A549 (cell line): ENCODE data around the gene SZT2. TPM values are rescaled to one million over a fixed set of nuclear protein-coding genes. Genes with fewer than 3 reads are reported as not detected.

Experiments used
- ATAC-seq, 2 experiments: fragments of 200-7000 bp in 1 of 2; fragments of >200 bp in 1 of 2; cut with Nextera tagmentation in 1 of 2; cut with Tn5 transposase in 1 of 2; 3 replicates each; pipeline versions ENCODE4 v1.8.0 to v1.9.1; 2018 to 2020; ENCODE audit warnings: mild to moderate bottlenecking in 1 of 2, moderate library complexity in 1 of 2
- CTCF ChIA-PET: fragments of 300-600 bp; sonication (Branson Sonifier 250); formaldehyde crosslinking; extraction: SDS; loops from one replicate; lab custom pipeline; 2021; ENCODE audit warnings: antibody characterized with exemption, inconsistent platforms; lab: Yijun Ruan, JAX
- POLR2A ChIA-PET: fragments of 350-600 bp; formaldehyde crosslinking; extraction: SDS; loops from one replicate; lab custom pipeline; 2021; ENCODE audit warnings: antibody characterized with exemption, inconsistent platforms; lab: Yijun Ruan, JAX
- DNase-seq, 2 experiments: peaks; one replicate each; pipeline versions ENCODE4 v3.0.0 to v3.0.0-alpha.2; 2011 to 2016; ENCODE audit warnings: low read depth in 1 of 2, low spot score in 1 of 2
- FAIRE-seq: peaks from 2 replicates; lab custom pipeline; 2011; peaks lifted over from hg19 to GRCh38; lab: Jason Lieb, UNC
- H3K27ac ChIP-seq, 2 experiments: fragments of >200 bp; sonication (Bioruptor Twin); formaldehyde crosslinking; 3 replicates each; pipeline ENCODE4 v1.5.1; 2016 to 2017
- H3K4me1 ChIP-seq: fragments of >200 bp; sonication (Bioruptor Twin); formaldehyde crosslinking; 3 replicates; pipeline ENCODE4 v1.6.1; 2016
- H3K4me2 ChIP-seq: fragments of >200 bp; sonication (Bioruptor Twin); formaldehyde crosslinking; 3 replicates; pipeline ENCODE4 v1.6.1; 2016
- H3K4me3 ChIP-seq: fragments of >200 bp; sonication (Bioruptor Twin); formaldehyde crosslinking; 3 replicates; pipeline ENCODE4 v1.5.1; 2016
- H3K9me3 ChIP-seq: fragments of >200 bp; sonication (Bioruptor Twin); formaldehyde crosslinking; 3 replicates; pipeline ENCODE4 v1.6.1; 2016
- BHLHE40 ChIP-seq: IDR thresholded peaks from 2 replicates; pipeline ENCODE4 v1.6.1; 2012; ENCODE audit warnings: low read depth, low read length, inconsistent platforms
- CBX2 ChIP-seq: fragments of 200-600 bp; sonication (generic); IDR thresholded peaks from 2 replicates; pipeline ENCODE4 v1.6.1; 2016; ENCODE audit warnings: low read depth, mild to moderate bottlenecking, borderline replicate concordance
- CEBPB ChIP-seq, 2 experiments: fragments of >200 bp in 1 of 2; sonication (Bioruptor Twin) in 1 of 2; formaldehyde crosslinking in 1 of 2; IDR thresholded peaks; 2 replicates each; pipeline ENCODE4 v1.6.1; 2012 to 2016
- CHD4 ChIP-seq: fragments of 200-600 bp; sonication (generic); IDR thresholded peaks from 2 replicates; pipeline ENCODE4 v1.6.1; 2016; ENCODE audit warnings: antibody characterized with exemption, mild to moderate bottlenecking, borderline replicate concordance
- EHMT2 ChIP-seq: fragments of 200-600 bp; sonication (generic); IDR thresholded peaks from 2 replicates; pipeline ENCODE4 v1.6.1; 2016; ENCODE audit warnings: antibody characterized with exemption, low read depth, mild to moderate bottlenecking, moderate library complexity
- EP300 ChIP-seq, 2 experiments: fragments of >200 bp; sonication (Bioruptor Twin); formaldehyde crosslinking; IDR thresholded peaks; 2 replicates in 1 of 2; 3 replicates in 1 of 2; pipeline ENCODE4 v1.6.1; 2016 to 2017
- FOSB ChIP-seq: fragments of 250-450 bp; sonication (Bioruptor Pico); IDR thresholded peaks from 2 replicates; pipeline ENCODE4 v1.5.0; 2020; ENCODE audit warnings: mild to moderate bottlenecking, moderate library complexity
- FOSL2 ChIP-seq, 2 experiments: fragments of 450-650 bp in 1 of 2; fragments of >200 bp in 1 of 2; sonication (Bioruptor Twin) in 1 of 2; formaldehyde crosslinking; IDR thresholded peaks; 2 replicates each; pipeline versions ENCODE4 v1.5.0 to v1.6.1; 2016 to 2020; ENCODE audit warnings: mild to moderate bottlenecking in 1 of 2, moderate library complexity in 1 of 2
- HEYL ChIP-seq: fragments of 250-450 bp; sonication (Bioruptor Pico); IDR thresholded peaks from 2 replicates; pipeline ENCODE4 v1.8.0; 2021; ENCODE audit warnings: mild to moderate bottlenecking, moderate library complexity
- HOXA7 ChIP-seq: fragments of 250-450 bp; sonication (Bioruptor Pico); IDR thresholded peaks from 2 replicates; pipeline ENCODE4 v1.5.0; 2020; ENCODE audit warnings: mild to moderate bottlenecking, moderate library complexity
- HOXB13 ChIP-seq: fragments of 250-450 bp; sonication (Bioruptor Pico); IDR thresholded peaks from 2 replicates; pipeline ENCODE4 v1.5.0; 2020; ENCODE audit warnings: low read depth, mild to moderate bottlenecking, moderate library complexity
- HOXB5 ChIP-seq: fragments of 250-450 bp; sonication (Bioruptor Pico); IDR thresholded peaks from 2 replicates; pipeline ENCODE4 v1.5.0; 2020; ENCODE audit warnings: mild to moderate bottlenecking, moderate library complexity
- JUN ChIP-seq, 2 experiments: fragments of >200 bp; sonication (Bioruptor Twin); formaldehyde crosslinking; IDR thresholded peaks; 2 replicates in 1 of 2; 3 replicates in 1 of 2; pipeline ENCODE4 v1.6.1; 2016 to 2017
- KDM1A ChIP-seq: fragments of 200-600 bp; sonication (generic); IDR thresholded peaks from 2 replicates; pipeline ENCODE4 v1.6.1; 2016; ENCODE audit warnings: low read depth, mild to moderate bottlenecking
- PHF8 ChIP-seq: fragments of 200-600 bp; sonication (generic); IDR thresholded peaks from 2 replicates; pipeline ENCODE4 v1.6.1; 2016; ENCODE audit warnings: low read depth, mild to moderate bottlenecking, antibody characterized with exemption, moderate library complexity, borderline replicate concordance
- POLR2A ChIP-seq: IDR thresholded peaks from 2 replicates; pipeline ENCODE4 v1.6.1; 2012; ENCODE audit warnings: mild to moderate bottlenecking, low read length
- RAD21 ChIP-seq, 2 experiments: fragments of >200 bp in 1 of 2; sonication (Bioruptor Twin) in 1 of 2; formaldehyde crosslinking in 1 of 2; IDR thresholded peaks in 1 of 2; conservative IDR thresholded peaks in 1 of 2; 2 replicates in 1 of 2; 3 replicates in 1 of 2; pipeline ENCODE4 v1.6.1; 2012 to 2018; ENCODE audit warnings: inconsistent platforms in 1 of 2
- RARB ChIP-seq: fragments of 250-450 bp; sonication (Bioruptor Pico); IDR thresholded peaks from 2 replicates; pipeline ENCODE4 v1.8.0; 2021; ENCODE audit warnings: mild to moderate bottlenecking, moderate library complexity
- RFX5 ChIP-seq: fragments of 450-650 bp; IDR thresholded peaks from 2 replicates; pipeline ENCODE4 v1.7.1; 2014; ENCODE audit warnings: antibody characterized with exemption, mild to moderate bottlenecking, moderate library complexity
- SMC3 ChIP-seq: fragments of >200 bp; sonication (Bioruptor Twin); formaldehyde crosslinking; IDR thresholded peaks from 3 replicates; pipeline ENCODE4 v1.6.1; 2018; ENCODE audit warnings: inconsistent platforms
- TFCP2L1 ChIP-seq: fragments of 250-450 bp; sonication (Bioruptor Pico); IDR thresholded peaks from 2 replicates; pipeline ENCODE4 v1.5.0; 2021; ENCODE audit warnings: mild to moderate bottlenecking
- ZC3H11A ChIP-seq: fragments of 450-650 bp; IDR thresholded peaks from 2 replicates; pipeline ENCODE4 v1.6.1; 2014; ENCODE audit warnings: antibody characterized with exemption, mild to moderate bottlenecking
- ZSCAN20 ChIP-seq: fragments of 250-450 bp; sonication (Bioruptor Pico); IDR thresholded peaks from 2 replicates; pipeline ENCODE4 v1.8.0; 2022; ENCODE audit warnings: mild to moderate bottlenecking, moderate library complexity
- WGBS: methylation state at CpG from one replicate; pipeline ENCODE4 v1.1.6; 2017; ENCODE audit errors: missing lambda C conversion rate; 5-methylcytosine and 5-hydroxymethylcytosine counted together
- polyA plus RNA-seq, 4 experiments: library from polyadenylated mRNA; depleted of rRNA in 3 of 4; stranded (reverse); fragments of >200 nt; fragmentation: RNase III in 1 of 4; extraction: RNeasy Plus Mini Kit Qiagen cat#74134 plus additional on column Dnase treatment in 1 of 4; gene quantifications; 2 replicates in 3 of 4; 3 replicates in 1 of 4; pipeline ENCODE4 v1.2.3, GENCODE V29; 2011 to 2017
- TF ChIP-seq, protein P1 (sequence below): fragments of >200 bp; sonication (Bioruptor Twin); formaldehyde crosslinking; IDR thresholded peaks from 3 replicates; pipeline ENCODE4 v1.5.1; 2016
- TF ChIP-seq, protein P2 (sequence below): fragments of 250-450 bp; sonication (Bioruptor Pico); IDR thresholded peaks from 2 replicates; pipeline ENCODE4 v1.5.0; 2020; ENCODE audit warnings: low read depth, mild to moderate bottlenecking, moderate library complexity
- TF ChIP-seq, protein P3 (sequence below): fragments of >200 bp; sonication (Bioruptor Twin); formaldehyde crosslinking; IDR thresholded peaks from 2 replicates; pipeline ENCODE4 v1.6.1; 2016

Gene SZT2
- polyA plus RNA-seq, 2 of the 4 experiments (the other 2 are of a cell fraction) = 6.1 to 6.5 TPM

DNA sequence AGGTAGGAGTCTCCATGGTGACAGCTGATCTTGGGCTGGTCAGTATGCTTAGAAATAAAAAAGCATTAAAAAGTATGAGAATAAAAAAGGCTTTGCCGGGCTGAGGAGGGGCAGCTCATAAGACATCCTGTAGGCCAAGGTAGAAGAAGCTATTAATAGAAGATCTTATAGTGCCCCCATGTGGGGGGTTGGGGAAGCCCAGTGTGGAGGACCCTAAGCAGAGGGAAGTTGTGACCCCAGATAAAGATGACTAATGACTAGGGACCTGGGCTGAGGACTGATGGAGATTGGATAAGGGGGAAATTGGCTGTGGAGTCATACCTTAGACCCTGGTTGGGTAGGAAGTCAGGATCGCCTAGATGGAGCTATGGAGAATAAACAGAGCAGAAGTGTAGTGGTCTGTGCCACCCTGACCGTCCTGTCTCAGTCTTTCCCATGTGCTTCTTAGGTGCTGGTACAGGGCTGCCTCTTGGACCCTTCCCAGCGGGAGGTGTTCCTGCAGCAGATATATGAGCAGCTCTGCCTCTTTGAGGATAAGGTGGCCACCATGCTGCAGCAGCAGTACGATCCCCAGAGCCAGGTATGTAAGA lies 25.0 kb downstream of the SZT2 start:
- ChIA-PET POLR2A (interaction anchor here (0.8 to 1.2 kb wide), 4 partner anchors 25 to 188 kb away, joined by 3 to 5 read pairs (median 3); partner anchors contain the start of gene CDC20), CTCF (interaction anchor here (0.6 to 3.0 kb wide), 25 partner anchors 10 to 210 kb away, joined by 3 to 21 read pairs (median 3); partner anchors contain the start of genes CDC20 and HYI)
- H3K9me3 ChIP-seq = no peaks in the 10 kb centered on the region

DNA sequence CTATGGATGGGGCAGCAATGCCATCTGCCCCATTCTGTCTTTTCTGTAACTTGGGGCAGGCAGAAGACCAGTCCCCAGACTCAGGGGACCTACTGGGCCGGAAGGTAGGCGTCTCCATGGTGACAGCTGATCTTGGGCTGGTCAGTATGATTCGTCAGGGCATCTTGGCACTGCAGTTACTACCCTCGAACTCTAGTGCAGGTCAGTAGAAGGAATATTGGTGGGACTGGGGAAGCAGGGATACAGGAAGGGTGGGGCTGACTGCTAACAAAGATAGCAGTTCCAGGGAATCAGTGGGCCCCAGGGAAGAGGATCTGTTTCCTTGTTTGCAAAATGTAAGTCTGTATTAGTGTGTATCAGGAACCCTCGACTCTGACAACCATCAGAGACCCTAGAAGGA lies 26.2 kb downstream of the SZT2 start:
- Histone ChIP-seq H3K4me1 (no peaks in the 10 kb centered on the region), H3K4me2 (no peak overlapping the region), H3K9me3 (no peaks in the 10 kb centered on the region), H3K4me3 (no peak overlapping the region), H3K27ac (no peak overlapping the region)
- no peak for DNase-seq
- WGBS = 92% methylated on average over 5 of the region's 5 CpGs
- CTCF ChIA-PET = interaction anchor here (1.1 to 3.0 kb wide), 5 partner anchors 9 to 189 kb away, joined by 3 to 21 read pairs (median 3); partner anchors contain the start of gene CDC20
- no peak for TF ChIP-seq EP300 (IDR thresholded peaks at IDR 0.05)
- TF ChIP-seq HOXB13 = no peak
- TF ChIP-seq FOSL2 (IDR thresholded peaks at IDR 0.05) = no peak
- no peak for TF ChIP-seq FOSL2 (CRISPR knock-in tag; IDR thresholded peaks at IDR 0.05)
- TF ChIP-seq TFCP2L1 (CRISPR knock-in tag) = no peak
- no peak for TF ChIP-seq SMC3
- TF ChIP-seq HEYL = no peak
- no peak for TF ChIP-seq HOXB5
- TF ChIP-seq RFX5 = no peak
- TF ChIP-seq HOXA7 = no peak
- POLR2A ChIA-PET = no interaction called here
- no peak for FAIRE-seq
- ATAC-seq = no peak

More for the DNA sequence above, 25.0 kb downstream of the SZT2 start:
- Histone ChIP-seq H3K4me3 (no peak overlapping the region), H3K27ac (no peak overlapping the region), H3K4me2 (no peak overlapping the region), H3K4me1 (no peaks in the 10 kb centered on the region)
- FAIRE-seq (no peak), ATAC-seq (peak; percentile 93 to 97), DNase-seq (peak; percentile 32 to 56)
- 79% methylated on average over 5 of the region's 5 CpGs for WGBS
- TF ChIP-seq CHD4 (no peak), KDM1A (no peak), FOSB (CRISPR knock-in tag) (no peak), BHLHE40 (no peak), ZSCAN20 (no peak), RAD21 (conservative IDR thresholded peaks at IDR 0.05 in 1 of 2, IDR thresholded peaks at IDR 0.05 in 1 of 2) (peak; percentile 64), POLR2A (no peak), HOXA7 (no peak), SMC3 (peak; percentile 57), PHF8 (no peak)
- TF ChIP-seq, protein P1, sequence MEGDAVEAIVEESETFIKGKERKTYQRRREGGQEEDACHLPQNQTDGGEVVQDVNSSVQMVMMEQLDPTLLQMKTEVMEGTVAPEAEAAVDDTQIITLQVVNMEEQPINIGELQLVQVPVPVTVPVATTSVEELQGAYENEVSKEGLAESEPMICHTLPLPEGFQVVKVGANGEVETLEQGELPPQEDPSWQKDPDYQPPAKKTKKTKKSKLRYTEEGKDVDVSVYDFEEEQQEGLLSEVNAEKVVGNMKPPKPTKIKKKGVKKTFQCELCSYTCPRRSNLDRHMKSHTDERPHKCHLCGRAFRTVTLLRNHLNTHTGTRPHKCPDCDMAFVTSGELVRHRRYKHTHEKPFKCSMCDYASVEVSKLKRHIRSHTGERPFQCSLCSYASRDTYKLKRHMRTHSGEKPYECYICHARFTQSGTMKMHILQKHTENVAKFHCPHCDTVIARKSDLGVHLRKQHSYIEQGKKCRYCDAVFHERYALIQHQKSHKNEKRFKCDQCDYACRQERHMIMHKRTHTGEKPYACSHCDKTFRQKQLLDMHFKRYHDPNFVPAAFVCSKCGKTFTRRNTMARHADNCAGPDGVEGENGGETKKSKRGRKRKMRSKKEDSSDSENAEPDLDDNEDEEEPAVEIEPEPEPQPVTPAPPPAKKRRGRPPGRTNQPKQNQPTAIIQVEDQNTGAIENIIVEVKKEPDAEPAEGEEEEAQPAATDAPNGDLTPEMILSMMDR = peak; percentile 51
- TF ChIP-seq, protein P2, sequence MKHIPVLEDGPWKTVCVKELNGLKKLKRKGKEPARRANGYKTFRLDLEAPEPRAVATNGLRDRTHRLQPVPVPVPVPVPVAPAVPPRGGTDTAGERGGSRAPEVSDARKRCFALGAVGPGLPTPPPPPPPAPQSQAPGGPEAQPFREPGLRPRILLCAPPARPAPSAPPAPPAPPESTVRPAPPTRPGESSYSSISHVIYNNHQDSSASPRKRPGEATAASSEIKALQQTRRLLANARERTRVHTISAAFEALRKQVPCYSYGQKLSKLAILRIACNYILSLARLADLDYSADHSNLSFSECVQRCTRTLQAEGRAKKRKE (CRISPR knock-in tag) = no peak

DNA sequence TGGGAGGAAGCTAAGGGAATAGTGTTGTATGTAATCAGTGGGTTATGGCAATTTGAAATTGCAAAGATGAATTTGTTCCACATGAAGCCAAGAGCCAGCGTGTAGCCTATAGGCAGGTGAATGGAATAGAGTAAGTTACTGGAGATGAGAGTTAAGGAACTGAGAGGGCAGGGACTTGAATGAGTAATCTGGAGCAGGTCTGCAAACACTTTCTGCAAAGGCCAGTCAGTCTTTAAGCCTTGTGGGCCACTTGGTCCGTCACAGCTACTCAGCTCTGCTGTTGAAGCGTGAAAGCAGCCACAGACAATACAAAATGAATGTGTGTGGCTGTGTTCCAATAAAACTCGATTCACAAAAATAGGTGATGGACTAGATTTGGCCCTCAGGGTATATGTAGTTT lies 29.2 kb downstream of the SZT2 start:
- H3K4me2 ChIP-seq = no peak overlapping the region
- FAIRE-seq = no peak
- ChIA-PET CTCF (interaction anchor here (1.0 kb wide), 1 partner anchor 192 kb away, joined by 4 read pairs; no protein-coding TSS in a partner anchor), POLR2A (no interaction called here)
- no peak for DNase-seq
- peaks cover 7% of the 10 kb centered on the region; the same call in 1 of the 3 replicates for H3K4me1 ChIP-seq
- 80% methylated on average over 4 of the region's 4 CpGs for WGBS
- no peak overlapping the region for H3K27ac ChIP-seq
- no peak for ATAC-seq
- no peak overlapping the region for H3K4me3 ChIP-seq
- no peaks in the 10 kb centered on the region for H3K9me3 ChIP-seq
- TF ChIP-seq HOXB5 (no peak), RFX5 (no peak), EP300 (IDR thresholded peaks at IDR 0.05) (no peak), RARB (CRISPR knock-in tag) (no peak), HOXB13 (no peak), ZC3H11A (no peak), CBX2 (no peak), BHLHE40 (no peak), EHMT2 (no peak), FOSL2 (IDR thresholded peaks at IDR 0.05) (no peak), FOSL2 (CRISPR knock-in tag; IDR thresholded peaks at IDR 0.05) (no peak), CEBPB (IDR thresholded peaks at IDR 0.05) (no peak), JUN (IDR thresholded peaks at IDR 0.05) (no peak)
- TF ChIP-seq, protein P1 = no peak
- TF ChIP-seq, protein P3, sequence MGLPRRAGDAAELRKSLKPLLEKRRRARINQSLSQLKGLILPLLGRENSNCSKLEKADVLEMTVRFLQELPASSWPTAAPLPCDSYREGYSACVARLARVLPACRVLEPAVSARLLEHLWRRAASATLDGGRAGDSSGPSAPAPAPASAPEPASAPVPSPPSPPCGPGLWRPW = no peak
